HCT116 (cell line): ENCODE data around the gene KCNK5. TPM values are rescaled to one million over a fixed set of nuclear protein-coding genes. Genes with fewer than 3 reads are reported as not detected.

ENCODE experiments used
- ATAC-seq: fragments of 200-7000 bp; cut with Tn5 transposase; 2 replicates; pipeline ENCODE4 v1.9.1; 2020; ENCODE audit warnings: mild to moderate bottlenecking, moderate library complexity
- BruUV-seq: library from RNA; stranded (reverse); fragments of 400-500 nt; replicated peaks from 2 replicates; lab custom pipeline; 2021; lab: Mats Ljungman, UMichigan
- CTCF ChIA-PET: fragments of 300-600 bp; sonication (Branson Sonifier 250); formaldehyde crosslinking; loops from one replicate; lab custom pipeline; 2021; ENCODE audit warnings: antibody characterized with exemption; lab: Charles Lee
- POLR2A ChIA-PET: fragments of 300-600, 350-600 bp; sonication (Branson Sonifier 250); formaldehyde crosslinking; loops from one replicate; lab custom pipeline; 2021; ENCODE audit warnings: antibody characterized with exemption; lab: Charles Lee
- RAD21 ChIA-PET, 2 experiments: fragments of 300-600 bp; sonication (Branson Sonifier 250); formaldehyde crosslinking; loops; one replicate each; lab custom pipeline; 2023; ENCODE audit warnings: low total read pairs in 2 of 2; ENCODE audit not compliant: uncharacterized antibody in 2 of 2, unreplicated experiment in 2 of 2, low non-redundant PET in 1 of 2; lab: Charles Lee
- DNase-seq: peaks from one replicate; pipeline ENCODE4 v3.0.0-alpha.2; 2010; ENCODE audit warnings: low read depth, low spot score
- H2AFZ ChIP-seq: fragments of 200-600 bp; shearing (Covaris generic), sonication (generic); 2 replicates; pipeline ENCODE4 v1.6.1; 2017; ENCODE audit warnings: low read depth, mixed run types, mixed read lengths, antibody characterized with exemption, low read length; ENCODE audit not compliant: poor library complexity, severe bottlenecking
- H3K27ac ChIP-seq: 2 replicates; pipeline ENCODE4 v1.5.1; 2012; ENCODE audit warnings: low read depth, low read length
- H3K27me3 ChIP-seq: fragments of 200-600 bp; sonication (generic); 2 replicates; pipeline ENCODE4 v1.6.1; 2016; ENCODE audit warnings: mixed run types, low read length, mixed read lengths; ENCODE audit not compliant: insufficient read depth
- H3K36me3 ChIP-seq, 2 experiments: fragments of 200-500 bp in 1 of 2; fragments of 200-600 bp in 1 of 2; sonication (Bioruptor generic) in 1 of 2; sonication (generic) in 1 of 2; 2 replicates each; pipeline versions ENCODE4 v1.5.1 to v1.6.1; 2014 to 2016; ENCODE audit warnings: low read length in 2 of 2, inconsistent platforms in 1 of 2, mixed read lengths in 1 of 2, mixed run types in 1 of 2; ENCODE audit not compliant: insufficient read depth in 2 of 2, control insufficient read depth in 1 of 2
- H3K4me1 ChIP-seq, 2 experiments: fragments of 200-600 bp in 1 of 2; sonication (generic) in 1 of 2; 2 replicates each; pipeline versions ENCODE4 v1.5.1 to v1.6.1; 2012 to 2017; ENCODE audit warnings: low read length in 2 of 2, inconsistent platforms in 1 of 2, mild to moderate bottlenecking in 1 of 2, mixed read lengths in 1 of 2, mixed run types in 1 of 2, moderate library complexity in 1 of 2; ENCODE audit not compliant: insufficient read depth in 2 of 2, control insufficient read depth in 1 of 2
- H3K4me2 ChIP-seq: fragments of 200-600 bp; sonication (generic); 2 replicates; pipeline ENCODE4 v1.6.1; 2017; ENCODE audit warnings: mixed run types, low read length, mixed read lengths
- H3K4me3 ChIP-seq, 2 experiments: fragments of 200-600 bp in 1 of 2; sonication (generic) in 1 of 2; replicated peaks in 1 of 2; 2 replicates each; pipeline ENCODE4 v1.5.1; 2011 to 2016; ENCODE audit warnings: low read length in 2 of 2, control low read depth in 1 of 2, low read depth in 1 of 2, mild to moderate bottlenecking in 1 of 2, mixed read lengths in 1 of 2, mixed run types in 1 of 2
- H3K79me2 ChIP-seq: fragments of 200-600 bp; sonication (generic); 2 replicates; pipeline ENCODE4 v1.6.1; 2017; ENCODE audit warnings: mild to moderate bottlenecking, mixed run types, low read length, moderate library complexity, mixed read lengths; ENCODE audit not compliant: insufficient read depth
- H3K9ac ChIP-seq: fragments of 200-600 bp; sonication (generic); 2 replicates; pipeline ENCODE4 v1.6.1; 2016; ENCODE audit warnings: low read length, mixed read lengths
- H3K9me2 ChIP-seq: fragments of 200-600 bp; sonication (generic), shearing (Covaris generic); 2 replicates; pipeline ENCODE4 v1.6.1; 2017; ENCODE audit warnings: mixed run types, mild to moderate bottlenecking, moderate library complexity; ENCODE audit not compliant: insufficient read depth
- H3K9me3 ChIP-seq, 2 experiments: fragments of 200-500 bp in 1 of 2; fragments of 200-600 bp in 1 of 2; sonication (Bioruptor generic) in 1 of 2; sonication (generic) in 1 of 2; 2 replicates each; pipeline ENCODE4 v1.6.1; 2014 to 2017; ENCODE audit warnings: low read length in 2 of 2, mixed read lengths in 2 of 2, inconsistent platforms in 1 of 2, low read depth in 1 of 2, mild to moderate bottlenecking in 1 of 2, mixed run types in 1 of 2, moderate library complexity in 1 of 2; ENCODE audit not compliant: control insufficient read depth in 1 of 2, insufficient read depth in 1 of 2
- H4K20me1 ChIP-seq: fragments of 200-600 bp; sonication (generic), shearing (Covaris generic); 2 replicates; pipeline ENCODE4 v1.6.1; 2017; ENCODE audit warnings: mixed run types, mild to moderate bottlenecking, moderate library complexity; ENCODE audit not compliant: insufficient read depth
- CBX3 ChIP-seq: IDR thresholded peaks from 2 replicates; pipeline ENCODE4 v1.6.1; 2012; ENCODE audit warnings: low read depth
- CEBPB ChIP-seq: IDR thresholded peaks from 2 replicates; pipeline ENCODE4 v1.6.1; 2012; ENCODE audit warnings: low read depth
- CTCF ChIP-seq, 3 experiments: fragments of 200-600 bp in 1 of 3; sonication (generic) in 1 of 3; IDR thresholded peaks in 2 of 3; conservative IDR thresholded peaks in 1 of 3; 2 replicates each; pipeline ENCODE4 v1.5.1; 2012 to 2017; ENCODE audit warnings: low read depth in 2 of 3, low read length in 2 of 3, antibody characterized with exemption in 1 of 3, borderline replicate concordance in 1 of 3, control low read depth in 1 of 3, mild to moderate bottlenecking in 1 of 3, mixed read lengths in 1 of 3, mixed run types in 1 of 3, moderate library complexity in 1 of 3; ENCODE audit not compliant: insufficient read depth in 1 of 3
- EGR1 ChIP-seq: IDR thresholded peaks from 2 replicates; pipeline ENCODE4 v1.6.1; 2012; ENCODE audit warnings: low read depth
- ELF1 ChIP-seq: IDR thresholded peaks from 2 replicates; pipeline ENCODE4 v1.6.1; 2012; ENCODE audit warnings: low read depth, borderline replicate concordance
- EZH2phosphoT487 ChIP-seq: fragments of 200-600 bp; IDR thresholded peaks from 2 replicates; pipeline ENCODE4 v1.6.1; 2018; ENCODE audit warnings: antibody characterized with exemption, borderline replicate concordance
- FOSL1 ChIP-seq: IDR thresholded peaks from 2 replicates; pipeline ENCODE4 v1.6.1; 2012; ENCODE audit warnings: low read depth
- MAX ChIP-seq: IDR thresholded peaks from 2 replicates; pipeline ENCODE4 v1.6.1; 2012
- POLR2A ChIP-seq: IDR thresholded peaks from 2 replicates; pipeline ENCODE4 v1.7.0; 2011; ENCODE audit warnings: borderline replicate concordance; ENCODE audit not compliant: insufficient read depth, insufficient read length; ENCODE audit errors: extremely low read depth
- RAD21 ChIP-seq: IDR thresholded peaks from 2 replicates; pipeline ENCODE4 v1.6.1; 2012; ENCODE audit warnings: low read depth, mild to moderate bottlenecking
- REST ChIP-seq: IDR thresholded peaks from 2 replicates; pipeline ENCODE4 v1.6.1; 2012; ENCODE audit warnings: low read depth
- SRF ChIP-seq: IDR thresholded peaks from 2 replicates; pipeline ENCODE4 v1.6.1; 2012; ENCODE audit warnings: low read depth
- TCF7L2 ChIP-seq: IDR thresholded peaks from 2 replicates; pipeline ENCODE4 v1.7.0; 2011; ENCODE audit warnings: borderline replicate concordance, inconsistent platforms; ENCODE audit not compliant: insufficient read depth, insufficient read length; ENCODE audit errors: extremely low read depth
- YY1 ChIP-seq: IDR thresholded peaks from 2 replicates; pipeline ENCODE4 v1.6.1; 2011; ENCODE audit warnings: low read length, low read depth, moderate library complexity, mild to moderate bottlenecking; ENCODE audit not compliant: insufficient replicate concordance; ENCODE audit errors: extremely low read depth
- ZFX ChIP-seq: fragments of 450-650 bp; IDR thresholded peaks from 2 replicates; pipeline ENCODE4 v1.6.1; 2017
- ZNF274 ChIP-seq: fragments of 200-500 bp; sonication (Bioruptor generic); IDR thresholded peaks from 2 replicates; pipeline ENCODE4 v1.6.1; 2014; ENCODE audit warnings: mild to moderate bottlenecking, low read depth, low read length, inconsistent platforms
- intact Hi-C: fragments of 100-400 bp; cut with micrococcal nuclease; formaldehyde crosslinking; loops from 2 replicates; pipeline ENCODE4 v1.10.0; 2022
- total RNA-seq: library from RNA; stranded (reverse); gene quantifications from one replicate; pipeline ENCODE4 v1.2.1, GENCODE V29; 2021; ENCODE audit not compliant: unreplicated experiment

Gene KCNK5
- total RNA-seq, 1 experiment from 2014 or later: 9.5 TPM

GRCh38 chr6:39247667-39248194 is 18.5 kb upstream of the KCNK5 start:
- H3K9ac ChIP-seq: no peak overlapping the region
- TF ChIP-seq RAD21: no peak
- TF ChIP-seq TCF7L2: no peak
- no peak for TF ChIP-seq ZFX
- TF ChIP-seq EGR1: no peak
- no peak for TF ChIP-seq POLR2A
- TF ChIP-seq FOSL1: no peak
- TF ChIP-seq CBX3: no peak
- TF ChIP-seq, all 23 proteins: peak for 0
- Histone ChIP-seq H3K79me2 (no peaks in the 10 kb centered on the region), H3K4me1 (no peaks in the 10 kb centered on the region), H4K20me1 (no peaks in the 10 kb centered on the region), H3K36me3 (no peaks in the 10 kb centered on the region), H3K4me2 (no peak overlapping the region), H3K4me3 (no peak overlapping the region), H3K9me2 (no peaks in the 10 kb centered on the region), H3K9me3 (no peaks in the 10 kb centered on the region), H3K27me3 (peaks cover 9% of the 10 kb centered on the region; the same call in 1 of the 2 replicates), H3K27ac (no peak overlapping the region), H2AFZ (no peak overlapping the region)
- ATAC-seq: no peak
- intact Hi-C loops: no loop called here
- DNase-seq: no peak
- ChIA-PET CTCF (no interaction called here), POLR2A (no interaction called here), RAD21 (no interaction called here)
- no TSS peak for BruUV-seq

- ATAC-seq: no peak
- H2AFZ ChIP-seq: no peak overlapping the region
- DNase-seq: no peak
- no peaks in the 10 kb centered on the region for H3K36me3 ChIP-seq
- H3K4me3 ChIP-seq: no peak overlapping the region
- no peaks in the 10 kb centered on the region for H3K9me2 ChIP-seq
- no peaks in the 10 kb centered on the region for H3K9me3 ChIP-seq
- ChIA-PET CTCF (no interaction called here), RAD21 (no interaction called here), POLR2A (no interaction called here)
- H3K9ac ChIP-seq: no peak overlapping the region
- no peak overlapping the region for H3K4me2 ChIP-seq
- H4K20me1 ChIP-seq: no peaks in the 10 kb centered on the region
- H3K27me3 ChIP-seq: no peaks in the 10 kb centered on the region
- H3K27ac ChIP-seq: no peak overlapping the region
- no peaks in the 10 kb centered on the region for H3K79me2 ChIP-seq
- no TSS peak for BruUV-seq
- no peaks in the 10 kb centered on the region for H3K4me1 ChIP-seq
- intact Hi-C loops: no loop called here
- TF ChIP-seq TCF7L2 (no peak), CBX3 (no peak), SRF (no peak), CTCF (IDR thresholded peaks at IDR 0.05 in 2 of 3, conservative IDR thresholded peaks at IDR 0.05 in 1 of 3; ENCODE audit: borderline replicate concordance in 1 of 3, insufficient read depth in 1 of 3, low read depth in 2 of 3, low read length in 2 of 3) (no peak), ELF1 (no peak), EZH2phosphoT487 (no peak), RAD21 (no peak), EGR1 (no peak), ZNF274 (no peak), MAX (no peak), REST (no peak), ZFX (no peak), CEBPB (no peak), YY1 (no peak)
Measured at GRCh38 chr6:39243809-39244208, 14.5 kb upstream of the KCNK5 start.
